ENCODE data around the gene GLB1L. TPM values are rescaled to one million over a fixed set of nuclear protein-coding genes. Genes with fewer than 3 reads are reported as not detected.

The GLB1L gene
- total RNA-seq, 1 experiment from 2014 or later = 6.9 TPM

DNA sequence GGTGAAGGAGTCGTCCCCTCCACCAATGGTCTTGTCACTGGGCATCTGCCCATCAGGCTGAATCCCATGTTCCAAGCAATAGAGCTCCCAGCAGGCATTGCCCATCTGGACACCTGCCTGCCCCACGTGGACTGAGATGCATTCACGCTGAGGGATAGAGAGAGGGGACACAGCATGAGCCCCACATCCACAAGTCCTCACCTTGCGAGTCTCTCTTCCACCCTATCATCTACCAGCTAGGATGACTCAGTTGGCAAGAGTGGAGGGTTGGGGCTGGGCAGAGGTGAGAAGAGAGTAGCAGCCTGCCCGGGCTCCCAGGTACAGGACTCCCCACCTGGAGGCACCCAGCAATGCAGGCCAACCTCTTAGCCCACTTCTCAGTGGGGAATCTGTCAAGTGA, 6.8 kb upstream of the GLB1L start:
- intact Hi-C loops (cut with micrococcal nuclease; ENCODE audit: unreplicated experiment) = no loop called here
- ChIA-PET POLR2A (ENCODE audit: low non-redundant PET) (no interaction called here), CTCF (interaction anchor here (1.1 kb wide), 1 partner anchor 26 kb away, joined by 10 read pairs; no protein-coding TSS in a partner anchor)
- H3K27me3 ChIP-seq (replicated peaks; ENCODE audit: insufficient read depth, low read depth, low read length, poor library complexity) = peaks cover 22% of the 10 kb centered on the region
- no peak overlapping the region for H3K27ac ChIP-seq (ENCODE audit: low read depth, low read length, poor library complexity, severe bottlenecking)
- no TSS peak for BruUV-seq (replicated peaks)
- H3K4me3 ChIP-seq (ENCODE audit: low read depth, low read length, poor library complexity, severe bottlenecking) = peak overlapping the region; percentile 71
- TF ChIP-seq EZH2 (IDR thresholded peaks at IDR 0.05; ENCODE audit: borderline replicate concordance, low read depth, low read length, poor library complexity, severe bottlenecking) = no peak
- TF ChIP-seq, protein P1, sequence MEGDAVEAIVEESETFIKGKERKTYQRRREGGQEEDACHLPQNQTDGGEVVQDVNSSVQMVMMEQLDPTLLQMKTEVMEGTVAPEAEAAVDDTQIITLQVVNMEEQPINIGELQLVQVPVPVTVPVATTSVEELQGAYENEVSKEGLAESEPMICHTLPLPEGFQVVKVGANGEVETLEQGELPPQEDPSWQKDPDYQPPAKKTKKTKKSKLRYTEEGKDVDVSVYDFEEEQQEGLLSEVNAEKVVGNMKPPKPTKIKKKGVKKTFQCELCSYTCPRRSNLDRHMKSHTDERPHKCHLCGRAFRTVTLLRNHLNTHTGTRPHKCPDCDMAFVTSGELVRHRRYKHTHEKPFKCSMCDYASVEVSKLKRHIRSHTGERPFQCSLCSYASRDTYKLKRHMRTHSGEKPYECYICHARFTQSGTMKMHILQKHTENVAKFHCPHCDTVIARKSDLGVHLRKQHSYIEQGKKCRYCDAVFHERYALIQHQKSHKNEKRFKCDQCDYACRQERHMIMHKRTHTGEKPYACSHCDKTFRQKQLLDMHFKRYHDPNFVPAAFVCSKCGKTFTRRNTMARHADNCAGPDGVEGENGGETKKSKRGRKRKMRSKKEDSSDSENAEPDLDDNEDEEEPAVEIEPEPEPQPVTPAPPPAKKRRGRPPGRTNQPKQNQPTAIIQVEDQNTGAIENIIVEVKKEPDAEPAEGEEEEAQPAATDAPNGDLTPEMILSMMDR (conservative IDR thresholded peaks at IDR 0.05; ENCODE audit: low read depth, low read length) = no peak
- no peak for DNase-seq (ENCODE audit: low spot score)
- peaks cover 6% of the 10 kb centered on the region for H3K36me3 ChIP-seq (ENCODE audit: insufficient read depth, low read length, poor library complexity, severe bottlenecking)
- H3K4me1 ChIP-seq (ENCODE audit: insufficient read depth, low read length, poor library complexity, severe bottlenecking) = peaks cover 37% of the 10 kb centered on the region
- H3K9me3 ChIP-seq (ENCODE audit: low read depth, low read length, poor library complexity, severe bottlenecking) = no peaks in the 10 kb centered on the region

DNA sequence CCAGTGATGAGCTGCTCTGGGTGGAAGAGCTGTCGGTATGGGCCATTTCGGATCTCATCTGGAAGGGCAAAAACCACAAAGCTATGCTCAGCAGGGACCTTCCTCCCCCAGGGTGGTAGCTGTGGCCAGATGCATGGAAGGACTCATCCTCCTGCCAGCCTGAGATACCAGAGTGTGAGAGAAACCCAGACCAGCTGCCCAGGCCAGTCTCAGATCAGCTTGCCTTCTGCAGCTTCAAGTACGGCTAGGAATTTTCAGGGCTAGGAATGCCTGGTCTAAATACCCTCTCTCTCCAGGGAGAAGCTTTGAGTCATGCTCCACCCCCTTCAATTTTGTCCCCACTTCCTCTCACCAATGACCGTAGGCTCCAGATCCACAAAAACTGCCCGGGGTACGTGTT, 6.4 kb upstream of the GLB1L start:
- intact Hi-C loops (cut with micrococcal nuclease; ENCODE audit: unreplicated experiment) = no loop called here
- no peak for DNase-seq (ENCODE audit: low spot score)
- H3K27ac ChIP-seq (ENCODE audit: low read depth, low read length, poor library complexity, severe bottlenecking) = no peak overlapping the region
- no TSS peak for BruUV-seq (replicated peaks)
- H3K36me3 ChIP-seq (ENCODE audit: insufficient read depth, low read length, poor library complexity, severe bottlenecking) = peaks cover 10% of the 10 kb centered on the region
- ChIA-PET POLR2A (ENCODE audit: low non-redundant PET) (no interaction called here), CTCF (no interaction called here)
- H3K27me3 ChIP-seq (replicated peaks; ENCODE audit: insufficient read depth, low read depth, low read length, poor library complexity) = peaks cover 22% of the 10 kb centered on the region
- no peaks in the 10 kb centered on the region for H3K9me3 ChIP-seq (ENCODE audit: low read depth, low read length, poor library complexity, severe bottlenecking)
- peak overlapping the region; percentile 71 for H3K4me3 ChIP-seq (ENCODE audit: low read depth, low read length, poor library complexity, severe bottlenecking)
- no peak for TF ChIP-seq EZH2 (IDR thresholded peaks at IDR 0.05; ENCODE audit: borderline replicate concordance, low read depth, low read length, poor library complexity, severe bottlenecking)
- TF ChIP-seq, protein P1 (conservative IDR thresholded peaks at IDR 0.05; ENCODE audit: low read depth, low read length) = no peak
- H3K4me1 ChIP-seq (ENCODE audit: insufficient read depth, low read length, poor library complexity, severe bottlenecking) = peaks cover 37% of the 10 kb centered on the region

DNA sequence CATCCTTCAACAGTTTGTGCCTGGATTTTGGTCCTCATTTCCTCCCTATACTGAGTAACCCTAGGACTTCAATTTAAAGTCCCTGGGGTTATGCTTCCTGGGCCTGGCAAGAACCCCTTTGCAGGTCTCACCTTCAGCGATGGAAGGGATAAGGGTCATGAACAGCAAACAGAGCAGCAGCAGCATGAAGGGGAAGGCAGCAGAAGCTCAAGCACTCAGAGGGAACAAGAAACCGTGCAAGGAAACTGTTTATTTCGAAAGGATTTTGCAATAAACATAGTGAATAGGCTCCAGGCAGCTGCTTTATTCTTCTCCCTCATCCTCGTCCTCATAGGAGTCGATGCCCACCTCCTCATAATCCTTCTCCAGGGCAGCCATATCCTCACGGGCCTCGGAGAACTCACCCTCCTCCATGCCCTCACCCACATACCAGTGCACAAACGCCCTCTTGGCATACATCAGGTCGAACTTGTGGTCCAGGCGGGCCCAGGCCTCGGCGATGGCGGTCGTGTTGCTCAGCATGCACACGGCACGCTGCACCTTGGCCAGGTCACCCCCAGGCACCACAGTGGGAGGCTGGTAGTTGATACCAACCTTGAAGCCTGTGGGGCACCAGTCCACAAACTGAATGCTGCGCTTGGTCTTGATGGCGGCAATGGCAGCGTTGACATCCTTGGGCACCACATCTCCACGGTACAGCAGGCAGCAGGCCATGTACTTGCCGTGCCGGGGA, 5.0 kb upstream of the GLB1L start:
- Histone ChIP-seq H3K4me3 (ENCODE audit: low read depth, low read length, poor library complexity, severe bottlenecking) (no peak overlapping the region), H3K4me1 (ENCODE audit: insufficient read depth, low read length, poor library complexity, severe bottlenecking) (peaks cover 43% of the 10 kb centered on the region), H3K27ac (ENCODE audit: low read depth, low read length, poor library complexity, severe bottlenecking) (peak overlapping the region; percentile 87), H3K9me3 (ENCODE audit: low read depth, low read length, poor library complexity, severe bottlenecking) (no peaks in the 10 kb centered on the region), H3K36me3 (ENCODE audit: insufficient read depth, low read length, poor library complexity, severe bottlenecking) (peaks cover 10% of the 10 kb centered on the region), H3K27me3 (replicated peaks; ENCODE audit: insufficient read depth, low read depth, low read length, poor library complexity) (peaks cover 12% of the 10 kb centered on the region)
- no TSS peak for BruUV-seq (replicated peaks)
- ChIA-PET POLR2A (ENCODE audit: low non-redundant PET) (no interaction called here), CTCF (interaction anchor here (0.9 to 1.0 kb wide), 2 partner anchors 27 to 45 kb away, joined by 3 read pairs; no protein-coding TSS in a partner anchor)
- TF ChIP-seq, protein P1 (conservative IDR thresholded peaks at IDR 0.05; ENCODE audit: low read depth, low read length) = no peak
- TF ChIP-seq EZH2 (IDR thresholded peaks at IDR 0.05; ENCODE audit: borderline replicate concordance, low read depth, low read length, poor library complexity, severe bottlenecking) = no peak
- intact Hi-C loops (cut with micrococcal nuclease; ENCODE audit: unreplicated experiment) = no loop called here
- no peak for DNase-seq (ENCODE audit: low spot score)
